Jurkat, Clone E6-1 (cell line): Measurements from ENCODE around the gene BPIFB3.

ENCODE experiments used
- DNase-seq: peaks from one replicate; pipeline ENCODE4 v3.0.0-alpha.2; 2011; ENCODE audit warnings: low read depth, low spot score
- H3K4me3 ChIP-seq: 2 replicates; pipeline ENCODE4 v1.5.1; 2011; ENCODE audit warnings: mild to moderate bottlenecking, low read length, control low read depth, moderate library complexity

Gene BPIFB3

DNA sequence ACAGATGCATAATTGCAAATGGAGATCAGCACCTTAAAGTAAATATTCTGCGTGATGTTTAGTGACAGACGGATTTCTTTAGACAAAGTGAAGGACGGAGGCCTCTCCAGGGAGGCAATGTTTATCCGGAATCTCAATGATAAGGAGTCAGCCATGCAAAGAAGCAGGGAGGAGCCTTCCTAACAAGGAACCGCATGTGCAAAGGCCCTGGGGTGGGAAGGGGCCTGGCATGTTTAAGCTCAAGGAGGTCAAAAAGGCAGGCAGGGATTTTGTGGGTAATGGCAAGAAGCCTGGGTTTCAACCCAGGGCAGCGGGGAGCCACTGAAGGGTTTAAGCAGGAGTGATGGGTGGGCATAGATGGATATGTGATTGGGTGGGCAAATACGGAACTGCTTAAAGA lies 678 bp downstream of the BPIFB3 start:
- DNase-seq, result no peak

DNA sequence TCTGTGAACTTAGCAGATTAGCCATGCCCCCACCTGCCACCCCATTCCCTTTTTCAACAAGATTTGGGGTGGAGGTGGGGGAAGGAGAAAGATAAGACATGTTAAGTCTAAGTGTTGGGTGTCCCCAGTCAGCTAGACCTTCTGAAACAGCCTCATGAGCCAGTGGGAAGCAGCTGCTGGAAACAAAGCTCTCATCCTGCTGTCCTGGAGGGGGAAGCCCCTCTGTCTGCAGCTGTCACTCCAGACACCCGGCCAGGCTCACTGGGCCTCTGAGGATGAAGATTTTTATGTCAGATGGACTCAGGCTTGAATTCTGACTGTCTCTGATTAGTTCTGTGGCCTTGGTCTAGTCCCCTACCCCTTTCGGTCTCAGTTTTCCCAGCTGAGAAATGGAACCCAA lies 1.1 kb downstream of the BPIFB3 start:
- no peak overlapping the region for H3K4me3 ChIP-seq
- no peak for DNase-seq

More for the DNA sequence above, 678 bp downstream of the BPIFB3 start:
- H3K4me3 ChIP-seq, result no peak overlapping the region

DNA sequence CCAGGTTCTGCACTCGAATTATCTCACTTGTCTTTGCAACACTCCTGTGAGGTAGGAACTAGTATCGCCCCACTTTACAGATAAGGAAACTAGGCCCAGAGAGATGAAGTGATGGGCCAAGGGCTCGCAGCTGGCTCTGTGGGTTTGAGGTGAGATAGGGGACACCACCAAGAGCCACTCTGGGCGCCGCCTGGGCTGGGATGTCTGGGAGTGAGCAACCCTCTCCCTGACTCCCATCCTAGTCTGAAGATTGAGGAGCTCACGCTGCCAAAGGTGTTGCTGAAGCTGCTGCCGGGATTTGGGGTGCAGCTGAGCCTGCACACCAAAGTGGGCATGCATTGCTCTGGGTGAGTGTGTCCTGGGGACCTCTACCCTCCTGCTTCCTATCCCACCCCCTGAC lies 5.4 kb downstream of the BPIFB3 start:
- H3K4me3 ChIP-seq, result no peak overlapping the region
- no peak for DNase-seq

DNA sequence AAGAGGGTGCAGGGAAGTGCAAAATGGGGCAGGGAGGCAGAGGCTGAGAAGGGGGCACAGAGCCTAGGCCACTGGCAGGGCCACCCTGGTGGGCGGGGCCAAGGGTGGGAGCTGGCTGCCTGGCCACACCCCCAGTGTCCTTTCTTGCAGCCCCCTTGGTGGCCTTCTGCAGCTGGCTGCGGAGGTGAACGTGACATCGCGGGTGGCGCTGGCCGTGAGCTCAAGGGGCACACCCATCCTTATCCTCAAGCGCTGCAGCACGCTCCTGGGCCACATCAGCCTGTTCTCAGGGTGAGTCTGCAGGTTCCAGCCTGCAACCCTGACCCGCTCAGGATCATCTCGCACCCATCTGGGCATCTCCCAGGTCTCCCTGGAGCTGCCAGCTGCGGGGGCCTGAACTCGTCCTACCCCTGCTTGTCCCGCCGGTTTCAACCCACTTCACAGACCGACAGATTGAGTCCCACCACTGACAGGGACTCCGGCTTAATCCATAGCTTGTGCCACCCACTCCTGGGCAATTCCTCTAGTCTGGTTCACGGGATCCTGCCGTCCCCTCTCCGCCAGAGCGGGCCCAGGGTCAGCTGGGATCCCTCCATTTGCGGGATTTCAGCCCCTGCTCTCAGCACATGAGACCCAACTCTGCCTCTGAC lies 6.2 kb downstream of the BPIFB3 start:
- no peak for DNase-seq
- no peak overlapping the region for H3K4me3 ChIP-seq

DNA sequence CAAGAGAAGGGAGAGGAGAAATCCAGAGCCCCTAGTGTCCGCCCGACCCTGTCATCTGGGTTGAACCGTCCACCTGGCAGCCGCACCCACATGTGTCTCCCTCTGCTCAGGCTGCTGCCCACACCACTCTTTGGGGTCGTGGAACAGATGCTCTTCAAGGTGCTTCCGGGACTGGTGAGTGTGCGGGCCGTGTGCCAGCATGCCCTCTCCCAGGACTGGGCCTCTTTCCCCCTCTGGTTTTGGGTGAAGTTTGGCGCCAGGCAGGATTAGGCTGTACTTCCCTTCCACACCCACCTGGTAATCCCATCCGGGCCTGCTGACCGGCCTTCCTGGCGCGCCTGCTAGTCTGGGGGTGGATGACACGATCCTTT lies 7.9 kb downstream of the BPIFB3 start:
- no peak for DNase-seq
- no peak overlapping the region for H3K4me3 ChIP-seq

DNA sequence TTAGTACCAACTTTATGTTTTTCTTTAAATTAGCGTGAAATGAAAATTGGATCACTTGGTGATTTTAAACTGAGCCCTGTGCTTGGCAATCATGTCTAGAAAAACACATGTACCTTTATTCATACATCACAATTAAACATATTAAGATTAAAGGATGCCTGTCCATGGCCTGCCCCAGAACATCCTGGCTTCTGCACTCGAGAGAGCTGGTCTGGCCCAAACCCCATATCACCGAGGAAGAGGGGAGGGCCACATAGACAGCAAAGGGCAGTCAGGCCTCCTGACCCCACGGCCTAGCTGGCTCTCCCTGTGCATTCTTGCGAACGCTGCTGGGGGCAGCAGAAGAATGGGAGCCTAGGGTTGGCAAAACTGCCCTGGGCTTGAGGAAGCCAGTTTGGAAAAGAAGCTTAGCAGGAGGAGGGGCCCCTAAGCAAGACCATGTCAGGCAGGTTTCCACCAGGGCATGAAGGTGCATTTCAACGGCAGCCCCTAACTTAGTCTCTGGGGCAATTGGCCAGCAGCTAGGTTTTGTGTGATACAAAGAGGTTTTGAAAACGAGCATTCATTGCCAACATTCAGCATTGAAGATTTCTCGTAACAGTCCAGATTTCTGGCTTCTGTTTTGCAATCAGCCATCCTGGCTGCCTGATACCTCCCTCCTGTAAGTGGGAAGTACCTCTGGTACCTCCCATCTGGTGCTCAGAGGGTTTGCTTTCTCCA lies 8.6 kb downstream of the BPIFB3 start:
- DNase-seq, result no peak
- no peak overlapping the region for H3K4me3 ChIP-seq

DNA sequence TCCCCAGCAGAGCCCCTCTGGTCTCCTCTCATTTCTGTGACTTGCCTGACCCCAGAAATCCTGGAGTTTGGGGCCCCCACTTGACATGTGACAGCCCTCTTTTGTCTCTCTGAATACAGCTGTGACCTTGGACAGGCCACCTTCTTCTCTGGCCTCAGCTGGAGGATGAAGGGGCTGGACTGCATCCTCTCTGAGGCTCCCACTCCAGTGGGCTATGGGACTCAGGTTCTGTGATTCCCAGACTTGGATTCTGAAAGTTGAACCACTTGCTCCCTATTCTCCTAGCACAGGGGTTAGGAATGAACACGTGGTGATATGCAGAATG lies 9.1 kb downstream of the BPIFB3 start:
- H3K4me3 ChIP-seq, result no peak overlapping the region
- no peak for DNase-seq

DNA sequence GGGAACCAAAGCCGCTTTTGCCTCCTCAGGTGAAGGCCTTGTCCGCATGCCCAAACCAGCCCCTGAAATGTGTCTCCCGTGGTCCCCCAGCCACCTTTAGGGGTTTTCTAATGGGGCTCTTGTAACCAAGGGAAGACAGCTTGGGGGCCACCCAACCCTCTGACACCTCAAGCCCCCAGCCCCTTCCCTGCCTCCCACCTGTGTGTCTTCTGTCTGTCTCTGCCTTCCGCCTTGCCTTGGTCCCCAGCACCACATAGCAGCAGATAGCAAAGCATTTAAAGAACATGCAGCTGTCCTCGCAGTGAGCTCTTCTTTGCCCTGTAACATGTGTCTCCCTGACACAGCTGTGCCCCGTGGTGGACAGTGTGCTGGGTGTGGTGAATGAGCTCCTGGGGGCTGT lies 9.6 kb downstream of the BPIFB3 start:
- no peak overlapping the region for H3K4me3 ChIP-seq
- no peak for DNase-seq

DNA sequence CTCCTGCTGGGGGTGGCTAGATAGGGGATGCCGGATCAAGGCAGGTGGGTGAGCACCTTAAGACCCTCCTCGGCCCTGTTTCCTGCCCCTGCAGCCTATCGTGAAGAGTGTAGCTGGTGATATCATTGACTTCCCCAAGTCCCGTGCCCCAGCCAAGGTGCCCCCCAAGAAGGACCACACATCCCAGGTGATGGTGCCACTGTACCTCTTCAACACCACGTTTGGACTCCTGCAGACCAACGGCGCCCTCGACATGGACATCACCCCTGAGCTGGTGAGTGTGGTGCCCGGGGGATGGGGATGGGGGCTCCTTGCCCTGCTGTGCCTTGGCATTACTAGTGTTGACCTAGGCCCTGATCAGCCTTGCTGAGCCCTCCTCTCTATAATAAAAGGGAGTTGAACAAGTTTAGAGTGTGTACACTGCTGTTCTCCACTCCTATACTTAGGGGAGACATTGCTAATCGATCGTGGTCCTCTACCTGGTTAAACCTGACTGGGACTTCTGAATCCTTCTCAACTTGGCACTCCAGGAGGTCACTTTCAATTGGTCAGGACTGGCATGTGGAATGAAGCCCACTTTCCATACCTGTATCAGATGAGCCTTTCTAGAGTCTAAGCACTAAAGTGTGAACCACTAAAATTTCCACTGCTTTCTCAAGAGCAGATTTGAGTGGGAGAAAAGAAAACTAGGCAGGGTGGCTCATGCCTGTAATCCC lies 11.0 kb downstream of the BPIFB3 start:
- H3K4me3 ChIP-seq, result no peak overlapping the region
- DNase-seq, result no peak

DNA sequence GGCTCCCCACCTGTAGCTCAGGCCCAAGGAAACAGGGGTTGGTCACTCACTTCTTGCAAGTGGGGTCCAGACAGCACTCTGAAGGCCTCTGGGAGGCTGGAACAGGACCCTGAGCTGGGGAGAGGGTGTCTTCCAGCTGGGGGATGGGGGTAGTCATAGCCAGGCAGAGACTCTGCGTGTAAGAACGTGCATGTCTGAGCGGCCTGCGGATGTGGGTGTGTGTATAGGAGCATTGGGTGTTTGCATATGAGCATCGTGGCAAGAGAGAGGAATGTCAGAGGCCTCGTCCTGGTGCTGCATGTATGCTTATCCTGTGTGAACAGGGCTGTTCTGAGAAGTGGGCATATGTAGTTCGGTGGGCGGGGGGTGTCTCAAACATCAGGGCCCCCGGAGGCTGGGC lies 12.1 kb downstream of the BPIFB3 start:
- H3K4me3 ChIP-seq, result no peak overlapping the region
- no peak for DNase-seq

DNA sequence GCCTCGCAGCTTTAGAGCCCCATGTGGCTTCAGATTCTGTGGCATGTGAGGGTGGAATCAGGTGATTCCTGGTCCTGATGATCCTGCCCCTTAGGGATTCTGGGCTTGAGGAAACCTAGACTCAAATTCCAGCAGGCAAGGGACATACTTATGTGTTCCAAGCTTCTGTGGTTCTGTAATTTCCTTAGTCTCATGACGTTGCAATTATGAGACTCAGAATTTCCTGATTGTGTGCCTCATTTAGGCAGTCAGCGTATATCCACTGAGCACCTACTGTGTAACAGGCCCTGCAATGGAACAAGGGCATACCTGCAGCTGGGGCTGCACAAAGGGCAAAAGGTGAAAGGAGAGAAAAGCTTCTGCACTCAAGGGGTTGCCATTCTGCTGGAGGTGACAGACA lies 14.1 kb downstream of the BPIFB3 start:
- DNase-seq, result no peak
- no peak overlapping the region for H3K4me3 ChIP-seq

DNA sequence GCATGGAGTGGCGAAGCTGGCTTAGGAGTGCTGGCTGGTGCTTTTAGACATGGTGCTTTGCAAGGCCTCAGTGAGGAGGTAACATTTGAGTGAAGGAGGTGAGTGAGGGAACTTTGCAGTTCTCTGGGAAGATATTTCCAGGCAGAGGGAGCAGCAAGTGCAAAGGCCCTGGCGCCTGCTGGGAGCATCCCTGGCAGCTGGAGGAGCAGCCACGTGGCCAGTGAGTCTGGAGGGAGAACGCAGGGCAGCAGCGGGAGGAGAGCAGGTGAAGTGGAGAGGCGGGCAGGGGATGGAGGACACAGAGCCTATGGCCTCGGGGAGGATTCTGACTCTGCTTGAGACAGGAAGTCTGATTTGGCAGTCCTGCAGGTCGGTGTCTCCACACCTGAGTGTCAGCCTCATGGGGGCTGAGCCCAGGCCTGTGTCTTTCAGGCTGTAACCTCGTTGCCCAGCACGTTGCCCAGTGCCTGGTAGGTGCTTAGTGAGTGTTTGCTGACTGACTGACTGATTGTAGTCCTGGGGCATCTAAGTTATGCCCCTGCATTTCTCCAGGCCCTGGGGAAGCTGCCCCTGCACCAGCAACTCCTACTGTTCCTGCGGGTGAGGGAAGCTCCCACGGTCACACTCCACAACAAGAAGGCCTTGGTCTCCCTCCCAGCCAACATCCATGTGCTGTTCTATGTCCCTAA lies 14.7 kb downstream of the BPIFB3 start:
- DNase-seq, result no peak
- H3K4me3 ChIP-seq, result no peak overlapping the region

DNA sequence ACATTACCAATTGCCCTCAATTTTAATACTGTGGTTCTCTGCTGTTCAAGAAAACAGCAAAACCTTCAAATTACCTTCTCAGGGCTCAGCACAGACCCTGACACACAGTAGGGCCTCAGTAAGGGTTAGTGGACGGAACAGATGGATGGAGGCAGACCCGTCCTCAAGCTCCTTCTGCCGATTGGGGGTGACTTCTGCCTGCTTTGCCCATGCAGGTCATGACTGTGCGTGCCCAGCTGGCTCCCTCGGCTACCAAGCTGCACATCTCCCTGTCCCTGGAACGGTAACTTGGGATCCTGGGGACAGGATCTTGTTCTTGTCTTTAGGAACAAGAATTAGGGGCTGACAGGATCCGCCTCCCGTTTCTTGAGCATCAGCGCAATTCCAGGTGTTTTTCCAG lies 16.0 kb downstream of the BPIFB3 start:
- no peak overlapping the region for H3K4me3 ChIP-seq
- no peak for DNase-seq

DNA sequence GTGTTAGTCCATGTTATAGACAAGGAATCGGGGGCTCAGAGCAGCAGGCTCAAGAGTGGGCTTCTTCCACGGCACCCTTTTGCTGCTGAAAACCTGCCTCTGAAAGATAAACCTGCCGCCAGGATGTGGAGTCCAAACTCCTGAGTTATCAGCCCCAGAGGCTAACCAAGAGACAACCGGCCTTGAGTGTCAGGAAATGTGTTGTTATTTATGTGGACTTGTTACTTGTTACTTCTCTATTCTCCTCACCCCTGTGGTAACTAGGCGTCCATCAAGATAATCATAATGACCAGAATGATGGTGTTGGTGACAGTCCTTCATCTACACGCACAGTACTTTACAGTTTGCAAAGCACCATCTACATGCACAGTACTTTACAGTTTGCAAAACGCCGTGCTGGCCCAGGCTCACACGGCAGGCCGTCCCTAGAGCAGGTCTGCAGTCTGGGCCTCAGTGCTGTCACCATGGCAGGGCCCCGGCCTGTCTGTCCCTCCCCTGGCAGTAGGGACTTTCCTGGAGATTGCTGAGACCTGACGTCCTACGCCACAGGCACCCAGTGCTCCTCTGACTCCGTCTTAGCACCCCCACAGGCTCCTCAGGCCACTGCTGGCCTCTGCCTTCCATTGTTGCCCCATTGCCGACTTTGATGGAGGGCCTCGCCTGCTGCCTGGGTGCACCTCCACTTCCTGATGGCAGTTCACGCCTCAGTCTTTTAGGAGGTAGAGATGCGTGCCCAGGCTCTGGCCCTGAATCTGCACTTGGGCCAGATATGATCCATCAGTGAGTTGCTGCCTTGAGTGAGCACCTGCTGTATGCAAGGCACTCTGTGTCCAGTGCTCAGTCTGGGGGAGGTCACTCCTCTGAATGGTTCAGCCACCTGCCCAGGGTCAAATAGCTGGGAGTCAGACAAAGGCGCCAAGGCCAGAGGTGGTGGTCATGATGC lies 16.7 kb downstream of the BPIFB3 start:
- no peak for DNase-seq
- no peak overlapping the region for H3K4me3 ChIP-seq

DNA sequence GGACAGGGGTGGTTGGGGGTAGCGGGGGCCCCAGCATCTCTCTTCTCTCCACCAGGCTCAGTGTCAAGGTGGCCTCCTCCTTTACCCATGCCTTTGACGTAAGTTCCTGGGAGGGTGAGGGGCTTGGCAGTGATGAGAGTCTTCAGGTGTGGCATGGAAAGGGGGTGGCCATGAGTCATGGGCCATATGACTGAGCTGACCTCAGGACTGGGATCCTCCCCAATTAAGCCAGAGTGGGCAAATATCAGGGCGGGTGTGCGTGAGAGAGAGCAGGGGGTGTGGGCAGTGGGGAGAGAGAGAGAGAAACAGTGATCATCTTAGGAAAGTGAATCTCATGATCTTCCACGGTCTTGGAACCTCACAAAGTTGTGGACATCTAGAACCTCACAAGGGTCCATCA lies 17.5 kb downstream of the BPIFB3 start:
- DNase-seq, result no peak
- H3K4me3 ChIP-seq, result no peak overlapping the region

DNA sequence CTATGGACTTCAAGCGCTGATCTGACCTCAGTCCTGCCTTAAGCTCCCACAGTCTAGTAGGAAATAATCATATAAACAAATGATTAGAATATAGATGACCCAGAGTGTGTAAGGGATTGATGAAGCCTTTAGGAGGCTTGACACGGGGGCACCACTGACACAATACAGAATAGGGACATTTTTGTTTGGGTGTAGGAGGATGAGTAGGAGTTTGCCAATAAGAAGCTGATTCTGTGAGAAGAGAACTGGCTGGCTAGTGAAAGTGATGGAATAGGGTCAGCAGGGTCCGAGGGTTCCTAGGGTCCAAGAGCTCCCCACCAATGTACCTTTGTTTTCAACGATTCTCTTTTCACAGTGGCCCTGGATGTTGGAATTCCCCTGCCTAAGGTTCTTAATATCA lies 18.7 kb downstream of the BPIFB3 start:
- H3K4me3 ChIP-seq, result no peak overlapping the region
- DNase-seq, result no peak

DNA sequence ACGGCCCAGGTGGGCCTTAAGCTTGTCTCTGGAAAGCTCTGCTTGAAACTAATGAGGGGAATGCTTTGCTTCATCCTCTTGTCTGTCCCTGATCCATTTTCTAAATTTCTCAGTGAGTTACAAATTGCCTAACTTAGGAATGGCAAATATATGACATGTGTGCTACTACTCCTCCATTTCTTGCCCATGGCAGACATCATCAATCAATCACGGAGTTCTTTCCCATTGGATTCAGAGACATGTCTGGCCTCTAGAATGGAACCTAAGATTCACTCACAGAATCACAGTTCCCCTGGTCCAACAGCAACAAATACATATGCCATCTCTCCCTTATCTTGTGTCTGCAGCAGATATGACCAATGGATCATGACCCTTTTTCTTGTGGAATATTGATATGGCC lies 19.1 kb downstream of the BPIFB3 start:
- no peak overlapping the region for H3K4me3 ChIP-seq
- DNase-seq, result no peak

DNA sequence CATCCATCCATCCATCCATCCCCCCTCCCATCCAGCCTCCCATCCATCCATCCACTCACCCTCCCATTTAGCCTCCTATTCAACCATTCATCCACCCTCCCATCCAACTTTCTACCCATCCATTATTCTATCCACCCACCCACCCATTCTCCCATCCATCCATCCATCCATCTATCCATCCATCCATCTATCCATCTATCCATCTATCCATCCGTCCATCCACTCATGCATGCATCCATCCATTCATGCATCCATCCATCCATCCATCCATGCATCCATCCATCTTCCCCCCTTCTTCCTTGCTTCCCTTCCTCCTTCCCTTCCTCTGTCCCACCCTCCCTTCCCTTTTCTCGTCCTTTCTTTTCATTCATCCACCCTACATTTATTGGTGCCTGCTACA lies 21.0 kb downstream of the BPIFB3 start:
- no peak for DNase-seq

DNA sequence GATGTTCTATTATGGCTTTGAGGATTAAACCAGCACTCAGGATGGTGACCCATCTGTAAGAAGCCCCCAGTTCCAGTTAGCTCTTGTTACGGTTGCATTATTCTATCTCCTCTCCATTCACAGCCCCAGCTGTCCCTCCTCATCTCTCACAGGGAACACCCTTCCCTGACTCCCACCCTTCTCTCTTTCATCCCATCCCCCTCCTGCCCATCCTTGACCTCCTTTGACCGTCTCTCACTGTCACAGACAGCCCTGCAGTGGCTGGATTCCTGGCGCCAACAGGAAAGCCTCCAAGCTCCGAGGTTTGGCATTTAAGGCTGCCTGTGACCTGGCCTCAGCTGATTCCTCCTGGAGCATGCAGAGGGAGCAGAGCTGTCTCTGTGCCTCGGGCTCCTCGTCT lies 21.6 kb downstream of the BPIFB3 start:
- no peak overlapping the region for H3K4me3 ChIP-seq
- no peak for DNase-seq

More for the DNA sequence above, 21.0 kb downstream of the BPIFB3 start:
- no peak overlapping the region for H3K4me3 ChIP-seq
